GM21825 (cell line): ENCODE data around the gene C3orf70.

ENCODE experiments used
- ATAC-seq: cut with Tn5 transposase; IDR thresholded peaks from one replicate; pipeline ENCODE4 v1.9.1; 2021; ENCODE audit warnings: mild to moderate bottlenecking, moderate library complexity; ENCODE audit not compliant: unreplicated experiment

The C3orf70 gene, protein sequence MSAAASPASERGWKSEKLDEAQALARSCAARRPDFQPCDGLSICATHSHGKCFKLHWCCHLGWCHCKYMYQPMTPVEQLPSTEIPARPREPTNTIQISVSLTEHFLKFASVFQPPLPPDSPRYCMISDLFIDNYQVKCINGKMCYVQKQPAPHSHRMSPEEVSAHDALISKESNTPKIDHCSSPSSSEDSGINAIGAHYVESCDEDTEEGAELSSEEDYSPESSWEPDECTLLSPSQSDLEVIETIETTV

DNA sequence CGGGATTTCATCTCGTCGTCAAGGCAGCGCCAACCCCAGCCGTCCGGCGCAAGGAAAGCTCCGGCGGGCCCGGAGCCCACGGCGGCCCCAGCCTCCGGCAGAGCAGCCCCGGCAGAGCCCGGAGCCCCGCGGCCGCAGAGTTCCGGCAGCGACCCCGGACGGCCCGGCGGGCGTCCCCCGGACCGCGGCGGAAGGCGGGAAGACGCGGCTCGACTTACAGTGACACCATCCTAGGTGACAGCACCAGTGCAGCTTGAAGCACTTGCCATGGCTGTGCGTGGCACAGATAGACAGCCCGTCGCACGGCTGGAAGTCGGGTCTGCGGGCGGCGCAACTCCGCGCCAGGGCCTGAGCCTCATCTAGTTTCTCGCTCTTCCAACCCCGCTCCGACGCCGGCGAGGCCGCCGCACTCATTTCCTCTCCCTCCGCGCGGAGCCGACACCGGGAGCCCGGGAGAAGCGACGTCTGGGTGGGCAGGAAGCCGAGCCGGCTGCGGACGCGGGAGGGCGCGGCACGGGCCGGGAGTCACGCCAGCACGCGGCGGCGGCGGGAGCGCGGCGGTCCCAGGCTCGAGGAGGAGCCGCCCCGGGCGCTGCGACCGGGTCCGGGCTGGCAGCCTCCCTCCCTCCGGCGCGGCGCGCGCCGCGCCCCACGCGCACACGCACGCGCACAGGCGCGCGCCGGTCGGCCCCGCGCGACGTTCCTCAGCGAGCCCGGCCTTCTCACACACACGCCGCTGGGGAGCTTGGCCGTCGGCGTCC lies at the start of gene C3orf70:
C3orf70 (minus strand) TSS at position 651 of the 761 bp plus-strand sequence; CDS start at position 414, 237 bp downstream.
- no peak for ATAC-seq

DNA sequence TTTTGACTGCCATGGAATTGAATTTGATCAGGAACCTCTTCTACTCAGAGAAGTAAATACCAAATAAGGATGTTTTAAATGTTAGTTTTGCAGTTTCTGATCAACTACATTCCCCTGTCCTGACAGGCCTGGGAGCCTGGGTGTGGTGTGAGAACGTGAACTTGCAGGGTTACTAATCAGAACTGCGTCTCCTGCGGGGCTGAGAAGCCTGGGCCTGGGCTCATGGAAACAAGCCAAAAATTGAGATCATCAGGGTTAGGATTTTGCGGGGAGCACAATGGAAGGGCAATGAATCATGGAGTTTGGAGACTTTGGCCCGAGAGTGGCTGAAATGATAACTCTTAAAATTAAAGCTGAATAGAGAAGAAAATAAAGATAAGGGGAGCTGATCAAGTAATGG lies 47.8 kb upstream of the C3orf70 start:
- ATAC-seq: no peak

DNA sequence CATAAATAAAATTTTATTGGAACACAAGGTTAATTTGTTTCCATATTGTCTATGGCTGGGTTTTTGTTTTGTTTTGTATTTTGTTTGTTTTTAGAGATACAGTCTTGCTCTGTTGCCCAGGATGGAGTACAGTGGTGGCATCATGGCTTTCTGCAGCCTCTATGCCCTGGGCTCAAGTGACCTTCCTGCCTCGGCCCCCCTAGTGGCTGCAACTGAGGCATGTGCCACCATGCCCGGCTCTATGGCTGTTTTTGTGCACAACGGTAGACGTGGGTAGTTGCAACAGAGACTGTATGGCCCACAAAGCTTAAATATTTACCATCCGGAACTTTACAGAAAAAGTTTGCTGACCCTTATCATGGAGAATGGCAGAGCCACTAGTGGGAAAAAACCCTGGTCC lies 46.8 kb upstream of the C3orf70 start:
- ATAC-seq: no peak

DNA sequence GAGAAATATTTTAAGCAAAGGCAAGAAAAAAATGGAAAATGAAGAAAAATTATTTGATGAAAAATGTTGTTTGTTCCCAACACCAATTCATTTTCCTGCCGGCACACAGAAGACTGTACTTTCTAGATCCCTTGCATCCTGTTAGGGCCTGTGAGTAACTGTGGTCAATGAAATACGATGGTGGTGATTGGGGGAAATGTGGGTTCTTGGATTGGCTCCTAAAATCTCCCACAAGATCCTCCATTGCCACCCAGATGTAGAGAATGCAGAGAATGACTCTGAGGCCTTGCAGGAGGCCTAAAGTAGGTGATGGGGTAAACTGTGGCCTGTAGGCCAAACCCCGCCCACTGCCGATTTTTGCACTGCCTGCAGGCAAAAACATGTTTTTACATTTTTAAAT lies 46.3 kb upstream of the C3orf70 start:
- no peak for ATAC-seq

DNA sequence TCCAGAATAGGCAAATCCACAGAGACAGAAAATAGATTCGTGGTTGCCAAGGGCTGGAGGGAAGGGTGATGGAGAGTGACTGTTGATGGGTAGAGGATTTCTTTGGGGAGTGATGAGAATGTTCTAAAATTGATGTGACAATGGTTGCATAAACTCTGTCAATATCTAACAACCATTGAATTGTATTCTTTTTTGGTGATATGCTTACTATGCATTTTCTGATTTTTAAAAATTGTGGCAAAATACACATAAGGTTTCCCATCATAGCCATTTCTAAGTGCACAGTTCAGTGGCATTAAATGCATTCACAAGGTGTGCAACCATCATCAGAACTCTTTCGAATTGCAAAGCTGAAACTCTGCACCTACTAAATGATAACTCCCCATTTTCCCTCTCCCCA lies 44.2 kb upstream of the C3orf70 start:
- ATAC-seq: no peak

DNA sequence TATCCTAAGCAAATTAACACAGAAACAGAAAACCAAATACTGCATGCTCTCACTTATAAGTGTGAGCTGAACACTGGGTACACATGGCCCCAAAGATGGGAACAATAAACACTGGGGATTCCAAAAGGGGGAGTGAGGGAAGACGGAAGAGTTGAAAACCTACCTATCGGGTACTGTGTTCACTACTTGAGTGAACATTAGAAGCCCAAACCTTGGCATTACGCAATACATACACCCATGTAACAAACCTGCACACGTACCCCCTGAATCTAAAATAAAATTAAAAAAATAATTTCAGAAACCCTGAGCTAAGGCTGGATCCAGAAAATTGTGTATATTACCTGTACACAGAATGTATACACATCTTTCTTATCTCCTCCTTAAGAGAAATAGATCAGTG lies 42.8 kb upstream of the C3orf70 start:
- no peak for ATAC-seq

DNA sequence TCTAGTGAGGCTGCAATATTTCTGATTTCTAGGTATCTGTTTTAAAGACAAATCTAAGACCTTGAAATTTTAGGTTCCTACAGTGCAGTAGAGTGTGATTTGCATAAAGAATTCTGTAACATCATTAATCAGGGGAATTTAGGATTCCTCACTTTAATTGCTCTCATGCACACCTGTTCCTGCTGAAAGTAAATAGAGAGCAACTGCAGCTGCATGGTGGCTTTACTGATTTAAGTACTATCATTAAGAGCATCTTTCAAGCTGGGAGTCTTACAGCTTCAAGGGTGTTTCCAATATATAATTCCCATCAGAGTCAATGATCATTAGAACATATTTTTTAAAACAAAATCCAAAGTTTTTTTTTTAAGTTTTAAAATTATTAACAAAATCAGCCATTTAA lies 36.0 kb upstream of the C3orf70 start:
- ATAC-seq: no peak

DNA sequence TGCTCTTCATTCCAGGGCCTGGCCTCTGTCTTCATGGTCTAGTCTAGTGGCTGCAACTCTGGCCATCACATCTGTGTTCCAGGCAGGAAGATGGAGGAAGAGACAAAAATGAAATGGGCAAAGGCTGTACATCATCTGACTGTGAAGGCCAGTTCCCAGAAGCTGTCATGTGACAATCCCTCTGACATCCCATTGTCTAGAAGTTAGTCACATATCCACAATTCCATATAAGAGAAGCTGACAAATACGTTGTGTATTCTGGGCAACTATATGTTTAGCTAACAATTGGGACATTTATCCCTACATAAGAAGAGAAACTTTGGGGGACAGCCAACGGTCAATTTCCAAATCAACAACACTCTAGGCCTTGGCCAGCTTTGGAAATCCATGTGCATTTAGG lies 34.5 kb upstream of the C3orf70 start:
- no peak for ATAC-seq

DNA sequence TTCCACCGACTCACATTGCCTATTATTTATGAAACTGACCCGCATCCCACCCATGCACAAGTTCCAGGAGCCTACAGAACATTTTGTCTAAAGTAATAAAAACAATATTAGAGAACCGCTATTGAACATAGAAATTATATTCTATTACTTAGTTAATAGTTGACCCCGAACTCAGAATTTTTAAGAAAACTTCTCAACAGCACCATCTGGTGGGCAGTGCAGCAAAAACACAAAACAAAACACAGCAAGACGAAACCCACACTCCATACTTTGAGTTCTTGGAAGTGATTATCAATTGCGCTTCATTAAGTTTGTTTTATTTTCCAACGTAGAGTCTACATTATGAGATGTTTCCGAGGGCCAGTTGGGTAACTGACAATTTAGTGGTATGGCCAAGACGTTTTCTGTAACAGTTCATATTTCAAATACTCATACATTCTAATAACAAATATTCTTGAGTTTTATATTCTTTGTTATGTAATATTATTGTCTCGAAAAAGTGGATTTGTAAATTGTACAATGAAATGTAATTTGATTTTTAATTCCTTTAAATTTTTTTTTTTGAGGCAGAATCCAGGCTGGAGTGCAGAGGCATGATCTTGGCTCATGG lies 24.0 kb upstream of the C3orf70 start:
- ATAC-seq: no peak

DNA sequence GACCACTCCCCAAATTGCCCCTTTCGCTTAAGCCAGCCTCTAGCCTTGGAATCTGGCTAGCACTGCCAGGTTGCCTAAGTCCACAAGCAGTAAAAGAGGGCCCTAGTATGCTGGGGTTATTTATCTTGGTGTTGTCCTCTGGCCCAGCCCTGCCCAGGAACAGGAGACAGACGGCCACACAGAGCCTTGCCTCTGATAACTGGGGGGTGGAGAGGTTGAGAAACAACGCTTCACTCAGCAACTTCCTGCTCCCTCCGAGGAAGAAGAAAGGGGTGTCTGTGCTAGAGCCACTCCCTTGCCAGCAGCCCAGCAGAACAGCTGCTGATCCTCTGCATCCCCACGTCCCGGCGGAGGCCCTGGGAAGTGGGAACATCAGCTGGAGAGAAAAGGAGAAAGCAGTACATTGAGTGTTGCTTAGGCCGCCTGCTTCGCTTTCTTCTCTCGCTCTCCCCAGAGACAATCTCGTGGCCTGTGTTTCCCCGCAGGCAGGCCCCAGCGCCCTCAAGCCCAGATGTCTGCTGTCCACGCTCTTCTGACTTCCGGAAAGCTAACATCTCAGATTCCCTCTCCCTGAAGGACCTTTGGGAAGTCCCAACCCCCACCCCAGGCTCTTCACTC lies 22.6 kb upstream of the C3orf70 start:
- ATAC-seq: peak; percentile 83

DNA sequence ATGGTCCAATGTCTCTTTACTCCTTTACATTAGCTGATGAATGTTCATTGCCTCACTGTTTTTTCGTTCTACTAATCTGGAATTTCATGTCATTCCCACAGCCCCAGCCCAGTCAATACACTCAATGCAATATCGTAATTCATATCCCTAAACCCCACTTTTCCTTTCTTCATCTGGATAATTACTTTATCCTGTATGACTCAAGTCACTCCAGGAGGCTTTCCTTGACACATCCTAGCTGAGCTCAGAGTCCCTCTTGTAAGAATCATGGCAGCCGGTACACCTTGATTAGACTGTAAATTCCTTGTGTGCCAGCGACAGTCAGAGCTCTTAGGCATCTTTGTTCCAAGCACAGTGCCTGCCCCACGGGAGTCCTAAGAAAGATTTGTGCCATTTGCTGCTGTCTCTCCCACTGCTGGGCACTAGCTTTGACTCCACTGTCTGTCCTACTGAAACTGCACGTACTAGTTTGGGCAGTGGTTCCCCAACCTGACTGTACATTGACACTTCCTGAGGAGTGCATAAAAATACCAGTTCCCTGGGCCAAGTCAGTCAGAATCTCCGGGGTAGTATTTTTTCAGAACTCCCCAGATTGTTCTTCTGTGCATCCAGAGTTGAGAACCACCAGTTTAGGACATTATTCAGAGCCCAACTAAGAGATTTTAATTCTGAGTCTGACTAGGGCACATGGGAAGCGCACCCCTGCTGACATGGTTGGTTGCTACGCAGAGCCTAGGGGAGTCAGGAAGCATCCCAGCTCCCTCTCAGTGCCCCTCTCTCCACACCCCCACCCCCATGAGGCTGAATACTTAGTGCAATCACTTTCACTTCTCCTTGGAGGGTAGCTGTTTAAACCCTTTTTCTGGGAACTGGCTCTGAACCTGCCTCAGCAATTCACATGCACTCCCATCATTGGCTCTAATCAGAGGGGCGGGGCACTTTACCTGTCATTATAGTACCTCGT lies 19.5 kb upstream of the C3orf70 start:
- ATAC-seq: no peak

DNA sequence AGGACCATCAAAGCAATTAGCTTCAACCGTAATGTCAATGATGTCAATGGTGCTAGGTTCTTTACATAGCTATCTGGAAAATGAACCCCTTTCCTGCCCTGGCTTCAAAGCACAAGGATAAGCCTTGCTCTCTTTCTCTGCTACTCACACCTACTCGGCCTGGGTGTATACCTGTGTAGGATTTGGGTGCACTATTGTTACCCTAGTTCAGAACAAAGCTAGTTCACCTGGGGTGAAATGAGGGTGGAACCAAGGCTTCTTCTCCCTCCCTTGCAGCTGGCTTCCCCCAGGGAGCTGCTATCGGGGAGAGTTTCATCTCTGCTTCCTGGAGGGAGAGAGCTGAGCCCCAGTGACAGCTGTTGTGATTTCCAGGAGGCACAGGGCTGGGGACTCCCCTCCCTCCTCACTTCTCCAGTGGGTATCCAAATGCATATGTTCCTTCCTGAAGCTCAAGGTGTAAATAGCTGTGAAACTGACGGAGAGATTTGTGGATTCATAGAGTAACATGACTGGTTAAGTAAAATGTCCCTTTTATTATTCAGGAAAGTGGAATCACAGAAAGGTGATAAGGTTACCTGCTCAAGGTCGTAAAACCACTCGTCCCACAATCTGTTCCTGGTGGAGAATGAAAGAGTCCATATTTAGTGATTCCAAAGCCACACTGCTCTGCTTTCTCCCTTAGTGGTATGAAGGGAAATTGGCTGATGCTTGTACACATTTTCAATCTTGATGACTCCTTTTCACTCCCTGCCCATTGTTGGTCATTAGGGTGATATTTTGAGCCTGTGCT lies 11.8 kb upstream of the C3orf70 start:
- no peak for ATAC-seq

DNA sequence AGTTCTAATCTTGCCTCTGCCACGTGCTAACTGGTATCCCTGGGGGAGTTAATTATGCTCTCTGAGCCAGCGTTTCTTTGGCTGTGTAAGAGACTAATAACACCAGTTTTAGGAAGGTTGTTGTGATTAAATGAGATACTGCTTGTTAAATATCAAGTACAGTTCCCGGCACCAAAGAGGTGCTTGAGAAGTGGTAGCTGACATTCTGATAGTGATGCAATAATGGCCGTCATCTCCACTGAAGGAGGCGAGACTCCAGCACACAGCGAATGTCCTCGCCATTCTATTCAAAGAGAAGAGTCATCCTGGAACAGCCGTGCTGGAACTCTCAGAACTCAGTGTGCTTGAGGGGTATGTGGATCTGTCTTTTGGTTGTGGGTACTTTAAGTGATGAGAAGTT lies 9.8 kb upstream of the C3orf70 start:
- ATAC-seq: no peak

DNA sequence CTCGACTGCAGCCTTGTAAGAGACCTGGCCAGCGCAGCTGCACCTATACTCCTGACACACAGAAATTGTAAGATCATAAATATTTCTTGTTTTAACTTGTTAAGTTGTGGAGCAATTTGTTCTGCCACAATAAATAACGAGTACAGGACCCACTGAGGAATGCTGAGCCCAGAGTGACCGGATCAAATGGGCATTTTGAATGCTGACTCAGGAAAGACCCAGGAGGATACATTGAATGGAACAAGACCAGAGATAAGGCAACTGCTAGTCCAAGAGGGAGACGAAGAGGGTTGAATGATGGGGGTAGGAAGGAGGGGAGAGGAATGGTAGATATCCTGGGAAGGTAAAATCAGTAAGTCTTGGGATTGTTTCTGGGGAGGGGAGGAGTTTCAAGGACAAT lies 8.9 kb upstream of the C3orf70 start:
- no peak for ATAC-seq

DNA sequence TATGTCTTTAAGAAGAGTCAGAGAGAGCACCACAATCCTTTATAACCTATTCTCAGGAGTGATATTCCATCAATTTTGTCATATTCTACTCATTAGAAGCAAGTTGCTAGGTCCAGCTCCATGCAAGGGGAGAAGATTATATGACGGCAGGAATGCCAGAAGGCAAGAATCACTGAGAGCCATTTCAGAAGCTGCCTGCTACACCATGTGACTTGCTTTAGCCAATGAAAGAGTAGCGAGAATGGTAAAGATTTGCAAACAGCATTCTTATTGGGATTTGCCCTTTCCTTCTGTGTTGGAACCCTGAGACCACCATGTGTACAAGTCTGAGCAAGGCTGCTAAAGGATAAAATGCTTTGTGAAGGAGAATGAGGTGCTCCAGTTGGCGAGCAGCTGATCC lies 4.5 kb upstream of the C3orf70 start:
- no peak for ATAC-seq

DNA sequence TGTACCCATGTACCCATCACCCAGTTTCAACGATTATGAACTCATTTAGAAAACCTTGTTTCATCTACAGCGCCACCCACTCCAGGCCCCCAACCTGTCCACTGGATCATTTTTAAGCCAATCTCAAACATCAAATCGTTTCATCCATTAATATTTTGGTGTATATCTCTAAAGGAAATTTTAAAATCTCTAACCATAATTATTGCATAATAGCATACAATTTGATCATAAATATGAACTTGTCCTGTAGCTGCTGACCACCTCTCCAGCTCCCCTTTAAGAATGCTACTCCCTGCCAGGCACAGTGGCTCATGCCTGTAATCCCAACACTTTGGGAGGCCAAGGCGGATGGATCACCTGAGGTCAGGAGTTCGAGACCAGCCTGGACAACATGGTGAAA lies 2.8 kb upstream of the C3orf70 start:
- no peak for ATAC-seq

DNA sequence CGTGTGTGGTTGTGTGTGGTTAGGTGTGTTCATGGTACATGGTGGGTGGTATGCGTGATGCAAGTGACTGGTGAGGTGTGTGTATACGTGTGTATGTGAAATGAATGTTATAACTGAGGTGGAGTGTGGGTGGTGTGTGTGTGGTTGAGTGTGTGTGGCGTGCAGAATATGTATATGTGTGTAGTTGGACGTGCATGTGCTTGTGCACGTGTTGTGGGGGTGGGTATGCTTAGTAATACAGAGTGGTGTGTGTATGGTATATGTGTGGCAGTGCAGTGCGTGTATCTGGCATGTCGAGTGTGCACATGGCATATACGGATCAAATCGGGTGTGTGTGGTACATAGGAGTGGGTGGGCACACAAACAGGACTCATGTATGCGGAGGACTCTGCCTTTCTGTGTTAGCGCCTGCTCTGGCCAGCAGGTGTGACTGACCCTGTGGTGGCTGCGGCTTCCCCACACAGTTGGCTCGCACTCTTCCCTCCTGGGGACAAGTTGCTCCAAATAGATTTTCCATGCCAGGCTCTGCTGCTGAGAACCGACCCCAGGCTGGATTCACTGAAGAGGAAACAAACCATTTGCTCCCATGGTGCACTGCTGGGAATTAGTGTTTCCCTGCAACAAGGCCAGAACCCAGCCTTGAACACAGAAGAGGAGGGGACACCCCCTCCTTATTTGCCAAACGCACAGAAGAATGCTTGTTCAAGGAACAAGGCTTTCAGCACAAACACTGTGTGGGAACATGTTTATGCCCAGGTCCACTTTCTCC lies 1.2 kb upstream of the C3orf70 start:
- no peak for ATAC-seq

DNA sequence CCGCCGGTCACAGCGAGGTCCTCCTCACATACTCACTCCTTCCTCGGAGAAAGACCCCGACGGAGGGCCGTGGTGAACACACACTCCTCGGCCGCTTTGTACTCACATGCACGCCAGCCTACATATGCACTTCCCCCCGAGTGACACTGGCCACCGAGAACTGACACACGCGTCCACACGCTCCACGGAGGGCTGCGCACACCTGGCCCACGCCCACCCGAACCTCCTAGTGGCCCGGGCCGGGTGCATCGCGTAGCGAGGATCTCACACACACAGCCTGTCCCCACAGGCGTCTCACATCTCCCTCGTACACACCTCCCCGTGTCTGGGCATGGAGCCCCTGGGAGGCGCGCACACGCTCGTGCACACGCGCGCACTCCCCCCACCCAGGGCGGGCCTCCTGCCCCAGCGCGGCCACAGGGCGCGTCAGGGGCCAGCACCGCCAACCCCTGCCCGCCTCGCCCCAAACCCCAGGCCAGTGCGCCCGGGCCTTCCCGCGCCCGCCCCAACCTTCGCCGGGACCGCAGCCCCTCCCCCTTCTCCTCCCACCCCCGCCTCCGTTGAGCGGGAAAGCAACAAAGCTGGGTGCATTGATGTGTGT lies 411 bp upstream of the C3orf70 start:
- no peak for ATAC-seq

DNA sequence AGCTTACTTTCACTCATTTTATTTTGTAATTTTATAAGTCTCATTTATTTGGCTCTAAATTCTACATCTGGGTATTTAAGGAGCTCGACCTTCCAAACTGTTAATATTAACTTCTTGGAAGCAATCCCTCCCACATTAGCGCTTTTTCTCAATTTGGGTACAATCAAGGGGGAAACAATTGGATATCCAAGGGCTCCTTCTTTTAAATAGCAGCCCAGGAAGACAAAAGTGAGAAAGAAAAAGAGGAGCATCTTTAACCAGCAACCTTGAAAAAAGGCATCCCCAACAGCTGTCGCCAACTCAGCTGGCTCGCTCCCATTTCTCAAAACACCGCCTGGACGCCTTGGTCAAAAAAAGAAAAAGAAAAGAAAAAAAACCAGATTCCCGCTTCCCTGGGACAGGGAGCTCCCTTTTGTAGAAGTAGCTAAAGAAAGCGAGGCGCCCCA lies 873 bp downstream of the C3orf70 start:
- no peak for ATAC-seq
